ENCODE measurements around the gene QRICH2.
"Not testable (repeated sequence)": the region's sequence is repeated elsewhere in the genome, so short reads cannot be mapped to it uniquely, and the experiment has no call there.

QRICH2 gene

DNA sequence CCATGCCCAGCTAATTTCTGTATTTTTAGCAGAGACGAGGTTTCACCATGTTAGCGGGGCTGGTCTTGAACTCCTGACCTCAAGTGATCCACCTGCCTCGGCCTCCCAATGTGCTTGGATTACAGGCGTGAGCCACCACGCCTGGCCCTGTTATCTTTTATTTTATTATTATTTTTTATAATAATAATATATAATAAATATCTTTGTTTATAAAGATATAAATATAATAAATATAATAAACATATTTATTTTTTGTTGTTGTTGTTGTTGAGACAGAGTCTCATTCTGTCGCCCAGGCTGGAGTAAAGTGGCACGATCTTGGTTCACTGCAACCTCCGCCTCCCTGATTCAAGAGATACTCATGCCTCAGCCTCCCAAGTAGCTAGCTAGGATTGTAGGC is 60.8 kb downstream of the QRICH2 start:
- no peak for DNase-seq (ENCODE audit: low read depth)

DNA sequence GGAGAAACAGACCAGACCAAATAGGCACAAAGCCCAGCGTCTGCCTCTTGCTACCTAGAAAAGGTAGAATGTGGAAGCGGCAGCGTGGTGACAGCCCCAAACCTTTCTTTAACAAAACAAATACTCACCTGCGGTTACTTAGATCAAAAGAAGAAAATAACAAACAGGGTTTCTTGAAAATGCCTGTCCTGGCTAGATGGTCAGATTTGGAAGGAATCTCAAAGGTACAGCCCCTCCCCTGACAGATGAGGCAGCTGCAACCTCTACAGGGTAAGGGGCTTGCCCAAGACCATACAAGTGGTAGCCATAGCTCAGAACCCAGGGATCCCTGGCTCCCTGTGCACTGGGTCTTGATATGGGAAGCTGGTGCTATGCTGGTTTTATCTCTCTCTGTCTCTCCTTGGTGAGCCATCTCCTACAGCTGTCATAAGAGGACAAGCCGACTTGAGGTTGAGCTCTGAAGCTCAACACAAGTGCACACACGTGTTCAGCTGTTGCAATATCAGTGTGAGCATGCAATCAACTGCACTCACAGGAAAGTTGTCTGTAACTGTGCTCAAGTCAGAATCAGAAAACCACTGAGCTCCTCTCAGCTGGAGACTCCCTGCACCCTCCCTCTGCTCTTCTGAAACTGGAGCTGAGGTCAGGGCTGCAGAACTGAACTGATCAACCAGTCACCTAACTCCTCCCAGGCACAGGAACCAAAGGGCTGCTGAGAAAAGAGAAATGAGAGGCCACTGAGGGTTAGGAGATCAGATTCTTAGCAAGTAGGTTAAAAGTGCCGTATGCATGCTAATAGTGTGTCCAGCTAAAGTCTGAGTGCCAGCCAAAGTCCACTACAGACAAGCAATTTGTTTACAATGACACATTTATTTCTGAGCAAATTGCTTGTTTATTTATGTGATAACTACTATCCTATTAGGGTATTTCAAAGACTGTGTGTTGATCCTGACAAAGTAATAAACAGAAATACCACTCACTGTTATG is 61.7 kb downstream of the QRICH2 start:
- DNase-seq (ENCODE audit: low read depth): no peak

DNA sequence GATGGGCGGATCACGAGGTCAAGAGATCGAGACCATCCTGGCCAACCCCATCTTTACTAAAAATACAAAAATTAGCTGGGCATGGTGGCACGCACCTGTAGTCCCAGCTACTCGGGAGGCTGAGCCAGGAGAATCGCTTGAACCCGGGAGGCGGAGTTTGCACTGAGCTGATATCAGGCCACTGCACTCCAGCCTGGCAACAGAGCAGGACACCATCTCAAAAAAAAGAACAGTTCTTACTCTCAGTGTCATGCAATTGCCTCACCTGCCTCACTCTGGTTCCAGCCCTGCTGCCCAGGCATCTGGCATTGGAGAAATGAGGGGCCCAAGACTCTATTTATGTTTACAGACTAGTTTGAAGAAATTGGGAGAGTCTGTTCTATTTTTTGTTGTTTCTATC is 63.4 kb downstream of the QRICH2 start:
- DNase-seq (ENCODE audit: low read depth): not testable (repeated sequence)

DNA sequence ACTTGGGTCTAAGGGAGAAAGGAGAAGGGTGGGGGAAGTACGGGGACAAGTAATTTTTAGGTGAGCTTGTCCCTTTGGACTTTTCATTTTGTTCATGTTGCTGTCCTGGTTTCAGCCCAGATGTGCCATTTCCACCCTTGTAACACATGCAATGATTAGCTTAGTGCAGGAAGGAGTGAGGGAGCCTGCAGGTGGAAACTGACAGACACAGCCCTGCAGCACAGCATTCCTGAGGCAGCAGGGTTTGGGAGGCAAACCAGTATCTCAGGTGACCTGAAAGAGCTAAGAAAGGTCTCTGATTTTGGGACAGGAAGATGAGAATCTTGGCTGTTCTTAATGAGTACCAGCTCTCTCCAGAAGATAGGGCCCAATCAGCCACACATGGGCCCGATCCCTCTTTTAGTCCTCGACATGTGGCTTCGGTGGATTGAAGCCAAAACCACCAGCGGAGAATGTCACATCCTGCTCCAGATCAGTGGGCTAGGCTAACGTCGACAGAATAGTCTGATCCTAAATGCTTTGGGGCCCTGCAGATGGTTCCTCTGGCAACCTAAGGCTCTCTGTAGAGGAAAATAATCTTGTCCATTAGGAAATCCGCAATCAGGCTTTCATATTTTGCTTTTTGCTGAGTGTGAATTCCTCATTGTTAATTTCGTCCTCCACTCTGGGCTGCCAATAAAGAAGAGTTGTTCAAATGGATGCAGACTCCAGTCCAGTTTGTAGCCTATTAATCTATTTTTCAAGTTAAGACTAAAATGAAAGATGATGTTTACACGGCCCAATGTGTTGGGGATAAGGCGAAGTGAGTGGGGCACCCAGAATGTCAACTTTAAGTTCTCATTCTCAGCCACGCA is 64.0 kb downstream of the QRICH2 start:
- DNase-seq (ENCODE audit: low read depth): no peak

DNA sequence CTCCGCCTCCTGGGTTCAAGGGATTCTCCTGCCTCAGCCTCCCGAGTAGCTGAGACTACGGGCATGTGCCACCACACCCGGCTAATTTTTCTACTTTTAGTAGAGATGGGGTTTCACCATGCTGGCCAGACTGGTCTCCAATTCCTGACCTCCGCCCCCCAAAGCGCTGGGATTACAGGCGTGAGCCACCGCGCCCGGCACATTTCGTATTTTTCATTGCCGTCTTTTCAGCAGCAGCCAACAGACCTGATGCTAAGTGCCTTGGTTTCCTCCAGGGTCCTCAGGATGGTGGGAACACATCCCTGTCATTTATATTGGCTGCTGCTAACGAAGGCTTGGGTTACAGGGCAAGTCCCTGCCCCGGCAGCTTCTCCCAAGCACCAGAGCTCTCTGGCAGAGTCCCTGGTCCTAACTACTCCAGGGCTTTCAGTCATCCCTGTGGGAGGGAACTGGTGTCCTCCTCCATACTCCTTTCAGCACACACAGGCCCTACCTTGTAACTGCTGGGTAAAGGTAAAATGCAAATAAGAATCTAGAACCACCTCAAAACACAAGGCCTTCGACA is 66.3 kb downstream of the QRICH2 start:
- DNase-seq (ENCODE audit: low read depth): no peak

DNA sequence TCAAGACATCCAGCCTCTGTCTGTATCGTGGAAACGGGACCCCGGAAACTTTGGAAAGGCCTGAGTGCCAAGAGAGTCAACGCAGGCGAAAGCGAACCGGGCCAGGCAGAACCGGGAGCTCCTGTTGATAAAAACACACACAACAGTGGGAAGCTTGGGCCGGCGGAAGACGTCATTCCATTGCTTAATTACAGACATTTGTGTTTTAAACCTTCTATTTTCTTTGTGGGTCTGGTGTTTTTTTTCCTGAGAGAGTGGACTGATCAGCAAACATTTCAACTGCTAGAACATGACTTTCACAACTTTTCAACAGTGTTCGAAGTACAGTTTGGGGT is 66.9 kb downstream of the QRICH2 start:
- DNase-seq (ENCODE audit: low read depth): no peak

DNA sequence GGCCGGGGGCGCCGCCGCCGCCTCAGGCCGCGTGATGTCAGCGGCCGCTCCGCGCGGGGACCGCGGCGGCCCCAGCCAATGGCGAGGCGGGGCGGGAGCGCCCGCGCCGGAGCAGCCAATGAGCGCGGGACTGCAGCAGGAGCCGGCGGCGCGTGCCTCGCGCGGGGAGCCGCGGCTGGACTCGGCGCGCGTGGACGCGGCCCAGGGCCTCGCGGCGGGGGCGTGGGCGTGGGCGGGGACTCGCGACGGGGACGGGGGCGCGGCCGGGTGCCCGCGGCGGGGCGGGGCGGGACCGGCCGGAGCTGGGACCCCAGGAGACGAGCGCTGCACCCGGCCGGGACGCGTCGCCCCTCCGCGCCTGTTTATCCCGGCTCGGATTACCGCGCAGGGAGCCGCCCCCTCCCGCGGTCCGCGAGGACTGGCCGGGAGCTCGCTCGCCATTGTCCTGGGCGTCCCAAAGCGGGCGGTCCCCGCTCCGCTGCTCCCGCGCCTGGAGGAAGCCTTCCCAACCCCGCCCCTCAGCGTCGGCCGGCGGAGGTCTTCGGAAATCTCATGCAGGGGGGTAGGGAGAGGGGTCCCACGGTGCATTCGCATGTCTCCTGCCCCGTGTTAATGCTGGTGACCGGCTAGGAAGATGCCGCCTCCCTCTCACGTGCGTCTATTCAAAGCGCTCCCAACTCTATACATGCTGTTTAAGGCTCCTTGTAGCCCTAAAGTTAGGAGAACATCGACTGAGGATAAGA is 67.4 kb downstream of the QRICH2 start, which contains the start of gene RNF157:
TSS of gene RNF157 (minus strand) at position 33 of the 743 bp plus-strand sequence. CDS start 253 bp downstream, outside the sequence.
- no peak for DNase-seq (ENCODE audit: low read depth)

DNA sequence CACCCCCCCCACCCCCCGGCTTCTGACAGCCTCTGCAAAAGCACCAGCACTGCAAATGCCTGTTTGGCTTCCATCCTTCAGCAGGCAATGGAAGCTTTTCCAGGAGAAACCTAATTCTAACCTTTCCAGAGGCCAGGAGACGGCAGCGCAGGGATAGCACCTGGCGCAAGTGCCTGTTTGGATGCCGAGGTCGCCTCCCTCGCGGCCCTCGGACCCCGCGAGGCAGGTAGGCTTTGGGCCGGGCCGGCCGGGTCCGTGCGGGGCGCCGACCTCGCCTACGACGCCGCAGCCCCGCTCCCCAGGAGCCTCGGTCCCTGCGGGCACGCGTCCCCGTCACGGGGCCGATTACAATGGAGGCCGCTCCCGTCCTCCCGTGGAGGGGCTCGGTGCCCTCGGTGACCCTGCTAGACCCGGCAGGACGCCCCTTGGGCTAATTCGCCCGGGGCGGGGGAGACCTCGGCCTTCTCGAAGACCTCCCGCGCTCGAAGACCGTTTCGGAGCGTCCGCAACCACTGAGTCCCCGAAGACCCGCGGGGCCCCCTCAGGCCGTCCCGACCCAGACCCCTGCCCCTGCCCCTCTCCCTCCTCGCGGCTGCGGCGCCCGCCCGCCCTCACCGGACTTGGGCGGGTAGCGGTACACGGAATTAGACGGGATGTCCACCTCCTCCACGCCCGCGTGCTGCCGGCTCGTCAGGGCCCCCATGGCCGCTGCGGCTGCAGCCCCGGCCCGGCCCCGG is 68.4 kb downstream of the QRICH2 start:
- DNase-seq (ENCODE audit: low read depth): no peak

DNA sequence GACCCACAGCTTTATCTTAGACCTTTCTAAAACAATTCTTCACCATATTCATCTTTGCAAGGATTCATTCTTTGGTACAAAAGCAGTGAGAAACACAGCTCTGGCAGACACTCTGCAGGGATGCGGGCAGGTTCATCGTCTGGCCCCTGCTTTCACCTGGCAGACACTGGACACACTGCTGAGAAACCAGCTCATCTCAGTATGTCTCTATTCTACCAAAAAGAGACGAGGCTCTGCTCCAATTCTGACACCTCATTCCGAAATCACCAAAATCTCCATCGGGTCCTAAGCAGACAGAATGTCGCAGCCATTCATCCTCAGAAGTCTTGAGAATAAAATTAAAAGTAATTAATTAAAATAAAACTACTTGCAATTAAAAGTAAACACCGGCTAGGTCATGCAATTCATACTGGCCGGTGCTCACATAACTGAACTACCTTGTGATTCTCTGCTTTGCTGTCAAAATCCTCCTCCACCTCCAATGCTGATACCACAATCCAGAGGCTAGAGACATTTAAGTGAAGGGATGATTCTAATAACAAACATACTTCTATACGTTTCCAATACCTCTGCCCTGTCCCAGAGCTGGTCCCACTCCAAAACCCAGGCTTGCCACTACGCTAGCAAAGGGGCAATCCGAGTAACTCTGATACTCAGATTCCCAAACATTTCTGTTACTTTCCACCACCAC is 69.1 kb downstream of the QRICH2 start:
- DNase-seq (ENCODE audit: low read depth): no peak

DNA sequence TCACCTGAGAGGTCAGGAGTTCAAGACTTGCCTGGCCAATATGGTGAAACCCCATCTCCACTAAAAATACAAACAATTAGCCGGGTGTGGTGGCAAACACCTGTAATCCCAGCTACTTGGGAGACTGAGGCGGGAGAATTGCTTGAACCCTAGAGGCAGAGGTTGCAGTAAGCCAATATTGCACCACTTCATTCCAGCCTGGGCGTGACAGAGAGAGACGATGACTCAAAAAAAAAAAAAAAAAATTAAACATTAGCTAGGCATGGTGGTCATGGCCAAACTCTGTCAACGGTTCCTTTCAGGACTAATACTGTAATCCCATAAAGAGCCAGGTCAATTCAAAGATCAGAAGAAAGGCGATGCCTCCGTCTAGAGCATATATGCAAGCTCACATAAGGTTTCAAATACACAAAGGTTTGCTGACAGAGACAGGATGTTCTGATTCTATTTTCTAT is 70.2 kb downstream of the QRICH2 start:
- no peak for DNase-seq (ENCODE audit: low read depth)

DNA sequence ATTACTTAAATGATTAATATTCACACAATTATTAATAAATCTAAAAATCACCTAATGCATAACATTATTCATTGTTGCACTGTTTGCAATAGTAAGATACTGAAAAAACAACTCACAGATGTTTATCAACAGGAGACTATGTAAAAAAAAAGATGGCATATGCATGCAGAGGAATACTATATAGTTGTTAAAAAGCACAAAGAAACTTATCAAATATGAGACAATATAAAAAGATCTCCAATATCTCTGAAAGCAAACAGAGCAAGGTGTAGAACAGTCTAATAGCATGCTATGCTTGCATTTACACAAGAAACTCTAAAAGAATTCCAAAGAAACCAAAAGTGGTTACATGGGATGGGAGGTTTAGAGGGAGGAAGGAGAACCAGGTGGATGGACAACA is 71.5 kb downstream of the QRICH2 start:
- no peak for DNase-seq (ENCODE audit: low read depth)

DNA sequence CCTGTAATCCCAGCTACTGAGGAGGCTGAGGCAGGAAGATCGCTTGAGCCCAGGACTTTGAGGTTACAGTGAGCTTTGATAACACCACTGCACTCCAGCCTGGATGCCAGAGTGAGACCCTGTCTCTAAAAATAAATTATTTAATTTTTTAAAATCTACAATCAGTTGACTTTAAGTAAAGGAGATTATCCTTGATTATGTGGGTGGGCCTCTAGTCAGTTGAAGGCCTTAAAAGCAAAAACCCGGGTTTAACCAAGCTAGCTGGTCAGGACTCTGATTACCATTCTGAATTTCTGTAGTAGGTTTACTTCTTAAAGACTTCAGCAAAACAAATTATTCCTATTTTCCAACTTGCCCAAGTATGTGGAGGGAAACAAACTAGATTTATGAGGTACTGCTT is 72.2 kb downstream of the QRICH2 start:
- no peak for DNase-seq (ENCODE audit: low read depth)

DNA sequence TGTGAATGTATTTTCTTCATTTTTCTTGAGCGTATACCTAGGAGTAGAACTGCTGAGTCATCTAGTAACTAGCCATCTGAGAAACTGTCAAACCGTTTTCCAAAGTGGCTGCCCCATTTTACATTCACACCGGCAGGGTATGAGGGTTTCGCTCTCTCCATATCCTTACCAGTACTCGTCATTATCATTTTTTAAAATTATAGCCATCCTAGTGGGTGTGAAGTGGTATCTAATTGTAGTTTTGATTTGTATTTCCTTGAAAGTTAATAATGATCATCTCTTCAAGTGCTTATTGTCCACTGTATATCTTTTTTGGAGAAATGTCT is 73.8 kb downstream of the QRICH2 start:
- no peak for DNase-seq (ENCODE audit: low read depth)

DNA sequence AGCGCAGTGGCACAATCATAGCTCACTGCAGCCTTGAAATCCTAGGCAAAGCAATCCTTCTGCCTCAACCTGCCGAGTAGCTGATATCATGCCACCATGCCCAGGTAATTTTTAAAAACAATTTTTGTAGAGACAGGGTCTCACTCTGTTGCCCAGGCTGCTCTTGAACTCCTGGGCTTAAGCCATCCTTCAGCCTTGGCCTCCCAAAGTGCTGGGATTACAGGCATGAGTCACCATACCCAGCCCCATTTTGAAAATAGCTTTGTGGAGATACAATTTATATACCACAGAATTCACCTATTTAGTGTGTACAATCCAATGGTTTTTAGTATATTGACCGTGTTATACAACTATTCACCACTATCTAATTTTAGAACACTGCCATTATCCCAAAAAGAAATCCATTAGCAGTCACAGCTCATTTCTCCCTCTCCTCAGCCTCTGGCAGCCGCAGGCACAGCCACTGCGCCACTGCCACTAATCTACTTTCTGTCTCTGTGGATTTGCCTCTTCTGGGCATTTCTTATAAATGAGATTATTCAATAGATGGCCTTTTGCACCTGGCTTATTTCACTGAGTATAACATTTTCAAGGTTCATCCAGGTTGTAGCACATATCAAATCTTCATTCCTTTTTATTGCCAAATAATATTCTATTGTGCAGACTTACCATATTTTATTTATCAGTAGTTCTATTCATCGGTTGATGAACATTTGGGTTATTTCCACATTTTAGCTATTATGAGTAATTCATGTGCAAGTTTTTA is 74.3 kb downstream of the QRICH2 start:
- DNase-seq (ENCODE audit: low read depth): no peak

DNA sequence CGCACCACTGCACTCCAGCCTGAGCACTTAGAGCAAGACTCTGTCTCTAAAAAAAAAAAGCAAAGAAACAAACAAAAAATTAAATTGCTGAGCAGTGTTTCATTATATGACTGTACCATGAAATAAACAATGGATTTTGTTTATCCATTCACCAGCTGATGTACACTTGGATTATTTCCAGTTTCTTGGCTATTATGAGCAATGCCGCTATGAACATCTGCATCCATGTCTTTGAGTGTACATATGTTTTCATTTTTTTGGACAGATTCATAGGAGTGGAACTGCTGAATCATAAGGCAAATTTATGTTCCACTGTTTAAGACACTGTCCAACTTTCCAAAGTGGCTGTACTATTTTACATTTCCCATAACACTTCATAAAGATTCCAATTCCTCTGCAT is 75.7 kb downstream of the QRICH2 start:
- DNase-seq (ENCODE audit: low read depth): no peak

DNA sequence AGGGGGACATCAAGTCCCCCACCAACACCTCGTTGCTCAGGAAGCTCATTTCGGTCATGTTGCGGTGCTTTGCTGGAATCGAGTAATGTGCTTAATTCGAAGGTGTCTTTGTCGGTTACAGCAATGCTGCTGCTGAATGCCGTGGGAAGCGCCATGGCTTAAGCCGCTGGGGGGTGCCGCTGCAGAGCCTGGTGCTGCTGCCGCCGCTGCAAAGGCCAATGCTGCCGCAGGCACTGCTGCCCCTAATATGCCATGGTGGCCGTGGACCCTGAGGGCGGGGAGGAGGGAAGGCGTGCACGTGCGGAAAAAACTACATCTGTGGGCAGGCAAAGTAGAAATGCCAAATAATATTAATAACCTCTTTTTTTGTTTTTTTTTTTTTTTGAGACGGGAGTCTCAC is 81.3 kb downstream of the QRICH2 start:
- DNase-seq (ENCODE audit: low read depth): not testable (repeated sequence)

DNA sequence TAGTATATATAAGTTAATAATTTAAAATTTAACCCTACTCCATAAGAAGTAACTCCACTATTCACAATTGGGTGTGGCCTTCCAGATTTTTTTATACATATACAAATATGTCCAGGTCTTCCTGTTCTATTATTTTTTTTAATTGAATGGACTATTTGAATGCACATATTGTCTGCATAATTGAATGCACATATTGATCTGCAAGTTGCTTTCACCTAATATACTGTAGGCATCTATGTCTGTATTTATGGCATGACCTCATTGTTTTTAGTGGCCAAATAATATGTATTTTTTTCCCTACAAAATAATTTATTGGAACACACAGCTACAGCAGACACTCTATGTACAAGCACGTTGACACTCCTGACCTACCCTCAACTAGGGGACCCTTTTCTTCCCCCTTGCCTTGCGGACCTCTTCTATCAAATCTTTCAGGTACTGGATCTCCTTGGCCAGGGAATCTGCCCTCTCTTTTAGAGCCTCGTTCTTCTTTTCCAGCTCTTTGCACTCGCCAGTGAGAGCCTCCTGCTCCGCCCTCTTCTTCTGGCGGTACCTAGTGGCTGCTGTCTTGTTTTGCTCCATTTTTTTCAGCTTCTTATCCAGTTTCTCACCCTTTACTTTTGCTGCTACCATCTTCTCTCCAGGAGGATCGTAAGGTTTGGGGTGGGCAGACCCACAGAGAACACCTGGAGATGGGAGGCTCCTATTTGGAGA is 82.5 kb downstream of the QRICH2 start:
- not testable (repeated sequence) for DNase-seq (ENCODE audit: low read depth)

All from CMK (cell line).